Fibroblast of the aortic adventitia (primary cell): ENCODE data around the gene KREMEN1. TPM values are rescaled to one million over a fixed set of nuclear protein-coding genes. Genes with fewer than 3 reads are reported as not detected.
"Not testable (repeated sequence)": the region's sequence is repeated elsewhere in the genome, so short reads cannot be mapped to it uniquely, and the experiment has no call there.

Experiments used
- DNase-seq: peaks from one replicate; pipeline ENCODE4 v3.0.0-alpha.2; 2010; ENCODE audit warnings: low read depth
- H3K4me3 ChIP-seq: 2 replicates; pipeline ENCODE4 v1.5.1; 2011; ENCODE audit warnings: low read depth, mild to moderate bottlenecking, control low read depth, low read length, moderate library complexity
- CTCF ChIP-seq: IDR thresholded peaks from 2 replicates; pipeline ENCODE4 v1.5.1; 2011; ENCODE audit warnings: mild to moderate bottlenecking, low read length, control low read depth, inconsistent platforms; ENCODE audit not compliant: insufficient read depth
- total RNA-seq: library from RNA; depleted of rRNA; stranded (reverse); fragments of >200 nt; gene quantifications from 2 replicates; pipeline ENCODE4 v1.2.3, GENCODE V29; 2012; ENCODE audit warnings: low replicate concordance

The KREMEN1 gene
- total RNA-seq, 1 donor: 5.7 TPM

- peak overlapping the region; percentile 42 for H3K4me3 ChIP-seq
- peak; percentile 77 for DNase-seq
- TF ChIP-seq CTCF: no peak
These were observed 42.1 kb upstream of the KREMEN1 start for GRCh38 chr22:29030618-29031226.

GRCh38 chr22:29031227-29032011, 41.4 kb upstream of the KREMEN1 start:
- peak; percentile 16 for TF ChIP-seq CTCF
- peak overlapping the region; percentile 42 for H3K4me3 ChIP-seq
- DNase-seq: peak; percentile 90

DNA sequence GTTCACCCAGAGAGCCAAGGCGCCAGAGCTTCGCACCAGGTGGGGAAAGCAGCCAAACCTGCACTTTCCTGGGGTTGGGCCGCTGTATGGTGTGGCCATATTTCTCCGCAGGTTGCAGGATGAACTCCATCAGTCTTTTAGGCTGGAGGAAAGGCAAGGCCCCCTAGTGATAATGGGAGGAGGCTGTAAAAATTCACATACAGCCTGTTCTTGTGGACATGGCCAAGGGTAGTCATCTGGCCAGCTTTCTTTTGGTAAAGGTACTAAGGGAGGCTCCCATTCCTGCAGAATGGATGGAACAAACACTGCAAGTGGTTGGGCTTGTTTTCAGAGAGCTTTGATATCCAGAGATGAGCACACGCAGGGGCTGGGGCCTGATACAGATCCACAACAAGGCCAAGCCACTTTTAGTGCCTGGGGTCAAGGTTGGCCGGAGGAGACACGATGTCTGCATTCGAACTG, 40.8 kb upstream of the KREMEN1 start:
- peak; percentile 20 for TF ChIP-seq CTCF
- DNase-seq: no peak
- peak overlapping the region; percentile 42 for H3K4me3 ChIP-seq

GRCh38 chr22:29032584-29032983, 40.3 kb upstream of the KREMEN1 start:
- peak; percentile 11 for DNase-seq
- TF ChIP-seq CTCF: no peak
- H3K4me3 ChIP-seq: no peak overlapping the region

- no peak overlapping the region for H3K4me3 ChIP-seq
- no peak for DNase-seq
- TF ChIP-seq CTCF: no peak
These were observed 35.4 kb upstream of the KREMEN1 start for GRCh38 chr22:29037340-29037932.

- no peak for TF ChIP-seq CTCF
- no peak overlapping the region for H3K4me3 ChIP-seq
- no peak for DNase-seq
These were observed 33.7 kb upstream of the KREMEN1 start for GRCh38 chr22:29039148-29039547.

GRCh38 chr22:29039684-29040083, 33.2 kb upstream of the KREMEN1 start:
- H3K4me3 ChIP-seq, DNase-seq: not testable (repeated sequence)
